ENCODE measurements around the gene ZNF223.

Gene ZNF223

DNA sequence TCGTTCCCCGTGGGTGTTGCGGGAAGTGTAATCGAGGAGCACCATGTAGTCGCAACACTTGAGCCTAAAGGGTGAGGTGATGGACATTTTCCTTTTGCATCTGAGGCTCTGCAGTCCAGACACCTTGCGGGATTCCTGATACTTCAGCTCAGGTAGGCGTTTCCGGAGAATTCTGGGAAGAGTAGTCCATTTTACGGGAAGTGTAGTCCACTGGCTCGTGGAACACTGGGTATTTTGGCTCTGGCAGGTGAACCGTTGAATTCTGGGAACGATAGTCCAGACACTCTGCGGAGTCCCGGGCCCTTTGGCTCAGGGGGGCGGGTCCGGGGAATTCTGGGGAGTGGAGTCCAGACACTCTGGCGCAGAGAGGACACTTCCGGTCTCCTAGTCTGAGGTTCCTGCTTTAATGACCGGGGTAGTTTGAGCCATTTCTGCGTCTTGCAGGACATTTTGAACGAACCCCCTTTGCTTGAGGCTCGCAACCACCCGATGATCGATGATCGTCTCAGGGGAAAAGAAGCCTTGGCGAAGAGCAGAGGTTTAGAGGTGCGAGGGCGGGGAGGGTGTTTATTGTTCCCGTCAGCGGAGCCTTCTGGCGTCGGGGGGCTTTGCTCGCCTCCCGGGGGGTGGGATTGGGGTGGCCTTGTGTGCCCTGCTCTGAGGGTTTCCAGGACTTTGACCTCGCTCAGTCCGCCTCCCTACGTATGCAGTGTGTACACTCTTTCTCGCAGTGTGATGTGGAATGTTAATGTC is at the start of gene ZNF223:
Gene ZNF223 (plus strand): TSS at position 387 of the 753 bp plus-strand sequence. CDS start 3,141 bp downstream, outside the sequence.
- DNase-seq (ENCODE audit: low spot score) = peak; percentile 32

DNA sequence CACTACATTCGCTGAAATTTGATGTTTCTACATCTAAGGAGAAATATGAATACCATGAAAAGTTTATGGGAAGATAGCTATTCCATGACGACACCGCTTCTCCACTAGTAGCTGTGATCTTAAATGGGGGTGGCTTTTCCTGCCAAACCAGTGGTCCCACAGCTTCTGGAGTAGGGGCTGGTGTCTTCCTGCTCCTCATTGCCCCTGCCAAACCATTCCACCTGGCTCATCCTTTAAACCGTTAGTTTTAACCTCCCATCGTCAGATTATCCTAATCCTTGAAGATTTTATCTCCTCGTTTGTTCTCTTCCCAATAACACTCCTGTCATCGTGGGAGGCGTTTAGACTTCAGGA is 49.6 kb upstream of the ZNF223 start:
- DNase-seq (ENCODE audit: low spot score) = peak; percentile 2

DNA sequence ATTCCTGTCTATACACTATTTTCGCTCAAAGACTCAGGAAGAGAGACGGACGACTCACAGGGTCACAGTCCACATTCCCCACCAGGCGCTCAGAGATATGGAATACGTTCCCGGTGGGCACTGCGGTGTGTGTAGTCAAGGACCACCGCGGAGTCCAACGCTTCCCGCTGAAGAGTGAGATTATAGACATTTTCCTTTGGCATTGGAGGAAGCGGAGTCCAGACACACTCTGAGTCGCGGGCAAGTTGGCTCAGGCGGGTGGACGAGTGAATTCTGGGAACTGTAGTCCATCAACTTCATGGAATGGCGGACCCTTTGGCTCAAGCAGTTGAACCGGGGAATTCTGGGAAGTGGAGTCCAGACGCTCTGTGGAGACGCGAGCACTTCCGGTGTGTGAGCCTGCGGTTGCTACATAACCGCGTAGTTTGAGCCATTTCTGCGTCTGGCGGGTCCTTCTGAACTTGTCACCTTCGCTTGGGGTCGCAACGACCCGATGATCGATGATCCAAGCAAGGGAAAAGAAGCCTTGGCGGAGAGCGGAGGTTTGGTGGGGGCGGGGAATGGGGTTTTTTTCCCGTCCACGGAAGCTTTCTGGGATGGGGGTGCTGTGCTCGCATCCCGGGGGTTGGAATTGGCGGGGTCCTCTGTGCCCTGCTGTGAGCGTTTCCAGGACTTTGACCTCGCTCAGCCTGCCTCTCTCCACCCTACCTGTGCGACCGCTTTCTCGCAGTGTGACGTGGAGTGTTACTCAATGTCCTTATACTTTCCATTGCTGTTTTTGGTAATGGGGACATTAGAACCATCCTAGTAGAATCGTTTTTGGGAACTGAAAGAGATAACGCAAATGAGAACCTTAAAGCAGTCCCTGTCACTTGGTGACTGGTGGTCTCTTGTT is 49.0 kb upstream of the ZNF223 start, which contains the start of gene ZNF230:
Gene ZNF230 (plus strand): TSS at position 392 of the 895 bp plus-strand sequence. CDS start 4,122 bp downstream, outside the sequence.
- peak; percentile 85 for DNase-seq (ENCODE audit: low spot score)

DNA sequence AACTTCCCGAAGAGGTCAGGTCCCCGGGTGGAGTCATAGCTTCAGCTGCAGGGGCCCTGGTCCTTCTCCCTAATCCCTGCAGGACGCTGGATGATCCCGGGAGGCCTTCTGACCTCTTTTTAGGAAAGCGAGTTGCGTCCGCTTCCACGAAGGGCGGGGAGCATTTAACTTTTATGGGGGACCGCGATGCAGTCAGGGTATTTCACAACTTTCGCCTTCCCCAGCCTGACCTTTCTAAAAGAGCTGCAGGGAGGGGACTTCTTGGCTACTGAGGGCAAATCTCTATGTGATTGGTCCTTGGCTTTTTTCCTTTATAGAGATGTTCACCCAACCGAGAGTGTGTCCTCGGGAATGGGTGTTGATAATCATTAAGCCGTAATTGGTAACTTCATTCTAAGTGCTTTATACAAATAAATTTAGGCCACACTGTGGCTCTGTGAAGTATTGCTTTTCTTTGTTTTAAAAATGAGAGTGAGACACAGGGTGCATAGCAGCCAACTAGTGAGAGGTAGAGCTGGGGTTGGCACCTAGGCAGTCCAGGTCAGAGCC is 48.3 kb upstream of the ZNF223 start:
- DNase-seq (ENCODE audit: low spot score) = peak; percentile 22

DNA sequence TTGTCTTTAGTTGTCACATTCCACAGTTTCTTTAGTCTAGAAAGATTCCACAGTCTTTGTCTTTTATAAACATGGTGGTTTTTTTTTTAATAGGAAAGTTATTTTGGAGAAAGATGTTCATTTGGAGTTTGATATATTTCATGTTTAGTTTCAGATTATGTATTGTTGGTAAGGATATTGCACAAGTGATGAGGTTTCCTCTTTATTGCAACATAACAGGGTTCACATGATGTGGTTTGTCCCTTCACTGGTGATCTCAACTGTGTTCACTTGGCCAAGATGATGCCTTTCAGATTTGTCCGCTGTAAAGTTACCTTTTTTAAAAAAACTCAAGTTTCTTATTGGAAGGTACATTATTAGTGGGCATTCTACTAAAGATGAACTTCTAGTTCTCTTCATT is 45.9 kb upstream of the ZNF223 start:
- DNase-seq (ENCODE audit: low spot score) = no peak

DNA sequence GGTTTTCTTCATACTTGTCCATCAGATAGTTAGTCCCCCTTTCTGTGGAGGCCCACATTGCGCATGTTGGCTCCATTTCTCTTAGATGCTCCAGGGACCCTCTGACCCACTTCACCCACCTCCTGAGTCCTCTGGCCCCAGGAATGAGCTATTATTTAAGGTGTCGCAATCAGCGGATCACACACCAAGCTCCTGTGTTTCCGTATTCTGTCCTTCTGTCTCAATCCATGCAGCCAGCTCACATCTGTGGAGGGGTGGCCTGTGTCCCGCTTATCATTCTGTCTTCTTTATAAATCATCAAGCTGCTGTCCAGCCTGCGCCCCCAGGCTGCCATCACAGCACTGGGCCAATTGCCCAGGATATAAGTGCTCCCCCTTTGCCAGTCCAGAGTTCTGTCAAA is 44.4 kb upstream of the ZNF223 start:
- DNase-seq (ENCODE audit: low spot score) = no peak

DNA sequence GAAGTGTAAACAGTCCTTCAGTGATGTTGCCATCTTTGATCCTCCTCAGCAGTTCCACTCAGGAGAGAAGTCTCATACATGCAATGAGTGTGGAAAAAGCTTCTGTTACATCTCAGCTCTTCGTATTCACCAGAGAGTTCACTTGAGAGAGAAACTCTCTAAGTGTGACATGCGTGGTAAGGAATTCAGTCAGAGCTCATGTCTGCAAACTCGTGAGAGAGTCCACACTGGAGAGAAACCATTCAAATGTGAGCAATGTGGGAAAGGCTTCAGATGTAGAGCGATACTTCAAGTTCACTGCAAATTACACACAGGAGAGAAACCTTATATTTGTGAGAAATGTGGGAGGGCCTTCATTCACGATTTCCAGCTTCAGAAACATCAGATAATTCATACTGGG is 41.4 kb upstream of the ZNF223 start:
- no peak for DNase-seq (ENCODE audit: low spot score)

DNA sequence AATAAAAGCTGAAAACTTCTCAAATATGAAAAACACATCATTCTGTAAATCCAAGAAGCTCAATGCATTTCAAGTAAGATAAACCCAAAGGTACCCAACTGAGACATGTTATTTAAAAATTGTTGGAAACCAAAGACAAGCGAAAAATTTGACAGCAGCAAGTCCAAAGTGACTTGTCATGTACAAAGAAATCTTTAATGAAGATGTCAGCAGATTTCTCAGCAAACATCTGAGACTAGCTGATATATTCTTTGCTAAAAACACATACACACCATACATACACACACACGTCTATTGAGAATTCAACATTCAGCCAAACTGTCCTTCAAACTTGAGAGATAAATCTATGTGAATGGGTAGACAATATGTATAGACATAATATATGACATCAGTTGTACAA is 32.3 kb upstream of the ZNF223 start:
- no peak for DNase-seq (ENCODE audit: low spot score)

DNA sequence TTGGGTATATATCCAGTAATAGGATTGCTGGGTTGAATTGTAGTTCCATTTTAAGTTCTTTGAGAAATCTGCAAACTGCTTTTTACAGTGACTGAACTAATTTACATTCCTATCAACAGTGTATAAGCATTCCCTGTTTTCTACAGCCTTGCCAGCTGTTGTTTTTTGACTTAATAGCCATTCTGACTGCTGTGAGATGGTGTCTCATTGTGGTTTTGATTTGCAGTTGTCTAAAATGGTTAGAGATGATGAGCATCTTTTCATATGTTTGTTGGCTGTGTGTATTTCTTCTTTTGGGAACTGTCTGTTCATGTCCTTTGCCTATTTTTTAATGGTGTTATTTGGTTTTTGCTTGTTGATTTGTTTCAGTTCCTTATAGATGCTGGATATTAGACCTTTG is 30.6 kb upstream of the ZNF223 start:
- no peak for DNase-seq (ENCODE audit: low spot score)

DNA sequence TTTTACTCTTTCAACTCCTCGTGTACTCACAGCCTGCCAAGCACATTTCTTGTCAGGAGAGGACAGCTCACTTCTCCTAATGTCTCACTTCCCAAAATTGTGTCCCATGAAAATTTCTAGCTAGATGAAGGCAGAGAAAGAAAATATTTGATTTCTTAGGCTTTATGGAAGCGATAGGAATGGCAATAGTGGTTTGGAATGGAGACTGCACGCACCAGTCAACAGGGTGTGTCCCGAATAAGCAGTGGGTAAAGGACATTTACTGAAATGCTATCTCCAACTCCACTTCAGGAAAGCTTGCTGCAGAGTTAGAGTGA is 27.0 kb upstream of the ZNF223 start:
- DNase-seq (ENCODE audit: low spot score) = no peak

DNA sequence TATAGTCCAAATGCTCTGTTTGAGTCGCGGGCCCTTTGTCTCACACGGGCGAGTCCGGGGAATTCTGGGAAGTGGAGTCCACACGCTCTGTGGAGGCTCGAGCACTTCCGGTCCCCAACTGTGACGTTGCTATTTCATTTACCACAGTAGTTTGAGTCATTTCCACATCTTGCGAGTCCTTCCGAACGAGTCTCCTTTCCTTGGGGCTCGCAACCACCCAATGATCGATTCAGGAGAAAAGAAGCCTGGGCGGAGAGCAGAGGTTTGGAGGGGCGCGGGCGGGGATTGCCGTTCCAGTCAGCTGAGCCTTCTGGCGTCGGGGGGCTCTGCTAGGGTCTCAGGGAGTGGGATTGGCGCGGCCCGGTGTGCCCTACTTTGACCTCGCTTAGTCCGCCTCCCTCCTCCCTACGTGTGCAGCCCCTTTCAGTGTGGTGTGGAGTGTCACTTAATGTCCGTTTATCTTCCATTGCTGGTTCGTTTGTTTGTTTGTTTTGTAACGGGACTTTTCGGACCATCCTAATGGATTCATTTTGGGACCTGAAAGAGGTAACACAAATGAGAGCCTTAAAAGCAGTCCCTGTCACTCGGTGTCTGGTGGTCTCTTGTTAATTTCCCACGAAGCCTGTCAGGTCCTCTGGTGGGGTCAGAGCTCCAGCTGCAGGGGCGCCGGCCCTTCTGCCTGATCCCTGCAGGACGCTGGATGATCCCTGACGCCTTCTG is 26.5 kb upstream of the ZNF223 start, which contains the start of gene ZNF222:
Gene ZNF222 (plus strand): TSS at position 163 of the 720 bp plus-strand sequence. CDS start 58 bp downstream, at position 221.
- DNase-seq (ENCODE audit: low spot score) = peak; percentile 56

DNA sequence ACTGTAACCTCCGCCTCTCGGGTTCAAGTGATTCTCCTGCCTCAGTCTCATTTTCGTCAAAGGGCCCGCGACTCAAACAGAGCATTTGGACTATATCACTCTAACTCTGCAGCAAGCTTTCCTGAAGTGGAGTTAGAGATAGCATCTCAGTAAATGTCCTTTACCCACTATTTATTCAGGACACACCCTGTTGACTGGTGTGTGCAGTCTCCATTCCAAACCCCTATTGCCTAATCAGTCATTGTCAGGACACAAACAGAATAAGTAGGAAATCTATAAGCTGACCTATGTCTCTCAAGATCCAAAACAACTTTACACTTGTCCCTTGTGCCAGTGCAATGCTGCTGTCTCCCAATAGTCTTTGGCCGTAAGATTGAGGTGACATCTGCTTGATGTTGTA is 25.2 kb upstream of the ZNF223 start:
- no peak for DNase-seq (ENCODE audit: low spot score)

DNA sequence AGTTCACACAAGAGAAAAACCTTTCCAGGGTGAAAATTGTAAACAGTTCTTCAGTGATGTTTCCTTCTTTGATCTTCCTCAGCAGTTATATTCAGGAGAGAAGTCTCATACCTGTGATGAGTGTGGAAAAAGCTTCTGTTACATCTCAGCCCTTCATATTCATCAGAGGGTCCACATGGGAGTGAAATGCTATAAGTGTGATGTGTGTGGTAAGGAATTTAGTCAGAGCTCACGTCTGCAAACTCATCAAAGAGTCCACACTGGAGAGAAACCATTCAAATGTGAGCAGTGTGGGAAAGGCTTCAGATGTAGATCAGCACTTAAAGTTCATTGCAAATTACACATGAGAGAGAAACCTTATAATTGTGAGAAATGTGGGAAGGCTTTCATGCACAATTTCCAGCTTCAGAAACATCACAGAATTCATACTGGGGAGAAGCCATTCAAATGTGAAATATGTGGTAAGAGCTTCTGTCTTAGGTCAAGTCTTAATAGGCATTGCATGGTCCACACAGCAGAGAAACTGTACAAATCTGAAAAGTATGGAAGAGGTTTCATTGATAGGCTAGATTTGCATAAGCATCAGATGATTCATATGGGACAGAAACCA is 19.7 kb upstream of the ZNF223 start:
- no peak for DNase-seq (ENCODE audit: low spot score)

DNA sequence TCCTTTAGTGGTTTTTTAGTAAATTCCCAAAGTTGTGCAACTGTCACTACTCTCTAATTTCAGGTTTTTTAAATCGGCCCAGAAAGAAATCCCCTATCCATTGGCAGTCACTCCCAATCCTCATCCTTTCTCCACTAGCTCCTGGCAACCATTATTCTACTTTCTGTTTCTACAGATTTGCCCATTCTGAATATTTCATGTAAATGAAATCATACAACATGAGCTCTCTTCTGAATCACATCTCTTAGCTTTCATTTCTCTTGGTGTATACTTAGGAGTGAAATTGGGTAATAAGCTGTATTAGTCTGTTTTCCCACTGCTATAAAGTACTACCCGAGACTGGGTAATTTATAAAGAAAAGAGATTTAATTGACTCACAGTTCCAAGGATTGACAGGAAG is 9.7 kb upstream of the ZNF223 start:
- no peak for DNase-seq (ENCODE audit: low spot score)

DNA sequence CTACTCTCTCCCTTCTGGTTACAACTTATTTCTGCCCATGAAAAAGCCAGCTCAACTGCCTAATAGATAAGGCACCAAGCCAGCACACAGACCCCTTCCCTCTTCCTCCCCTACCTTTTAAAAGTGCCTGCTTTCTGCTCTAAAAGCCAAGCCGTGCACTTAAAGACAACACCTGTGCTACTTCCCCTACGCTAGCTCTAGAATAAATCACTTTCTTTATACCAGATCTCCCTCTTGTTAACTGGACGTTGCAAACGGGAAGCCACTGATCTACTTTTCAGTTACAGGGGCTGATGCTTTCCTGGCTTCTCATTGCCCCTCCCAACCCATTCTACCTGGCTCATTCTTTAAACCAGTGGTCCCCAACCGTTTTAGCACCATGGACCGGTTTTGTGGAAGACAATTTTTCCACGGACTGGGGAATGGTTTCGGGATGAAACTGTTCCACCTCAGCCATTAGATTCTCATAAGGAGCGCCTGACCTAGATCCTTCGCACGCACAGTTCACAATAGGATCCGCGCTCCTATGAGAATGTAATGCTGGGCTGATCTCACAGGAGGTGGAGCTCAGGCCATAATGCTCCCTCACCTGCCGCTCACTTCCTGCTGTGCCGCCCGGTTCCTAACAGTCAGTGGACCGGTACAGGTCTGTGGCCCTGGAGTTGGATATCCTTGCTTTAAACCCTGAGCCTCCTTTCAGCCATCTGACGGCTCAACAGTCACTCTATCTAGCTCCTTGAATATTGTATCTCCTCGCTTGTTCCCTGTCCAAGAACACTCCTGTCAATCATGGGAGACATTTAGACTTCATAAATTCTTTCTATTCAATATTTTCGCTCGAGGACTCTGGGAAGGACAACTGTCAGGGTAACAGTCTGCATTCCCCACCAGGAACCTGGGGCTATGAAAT is 841 bp upstream of the ZNF223 start:
- peak; percentile 8 for DNase-seq (ENCODE audit: low spot score)

DNA sequence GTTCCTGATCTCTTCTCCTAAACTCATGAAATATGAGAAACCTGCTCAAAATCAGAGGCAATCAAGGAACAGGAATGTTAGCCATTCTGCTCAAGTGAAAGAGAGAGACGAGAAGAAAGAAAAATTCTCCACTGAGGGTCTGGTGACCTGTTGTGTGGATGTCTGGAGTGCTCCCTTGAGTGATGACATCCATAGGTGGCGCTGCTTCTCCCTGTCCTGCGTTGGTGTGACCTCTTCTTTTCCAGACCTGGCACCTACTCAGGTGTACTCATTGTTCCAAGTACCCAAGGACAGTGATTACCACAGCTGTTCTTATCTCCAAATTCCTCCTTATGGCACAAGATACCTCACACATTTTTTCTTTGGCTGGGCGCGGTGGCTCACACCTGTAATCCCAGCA is 4.0 kb downstream of the ZNF223 start:
- no peak for DNase-seq (ENCODE audit: low spot score)

DNA sequence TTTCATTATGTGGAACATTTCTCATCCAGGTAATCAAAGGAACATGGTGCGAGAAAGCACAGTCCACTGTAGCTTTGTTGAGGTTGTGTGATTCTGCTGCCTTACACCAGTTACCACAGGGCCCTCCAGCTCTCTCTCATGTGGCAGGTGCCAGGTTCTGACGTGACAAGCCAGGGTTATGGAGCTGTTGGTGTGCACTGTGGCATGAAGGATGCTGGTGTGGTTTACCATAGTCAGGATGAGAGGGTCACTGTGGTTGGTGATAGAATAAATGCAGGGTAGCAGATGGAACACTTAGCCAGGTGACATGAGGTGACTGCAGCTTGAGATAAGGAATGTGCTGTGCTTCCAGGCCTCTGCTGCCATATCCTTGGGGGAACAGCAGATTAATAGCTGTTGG is 7.4 kb downstream of the ZNF223 start:
- no peak for DNase-seq (ENCODE audit: low spot score)

DNA sequence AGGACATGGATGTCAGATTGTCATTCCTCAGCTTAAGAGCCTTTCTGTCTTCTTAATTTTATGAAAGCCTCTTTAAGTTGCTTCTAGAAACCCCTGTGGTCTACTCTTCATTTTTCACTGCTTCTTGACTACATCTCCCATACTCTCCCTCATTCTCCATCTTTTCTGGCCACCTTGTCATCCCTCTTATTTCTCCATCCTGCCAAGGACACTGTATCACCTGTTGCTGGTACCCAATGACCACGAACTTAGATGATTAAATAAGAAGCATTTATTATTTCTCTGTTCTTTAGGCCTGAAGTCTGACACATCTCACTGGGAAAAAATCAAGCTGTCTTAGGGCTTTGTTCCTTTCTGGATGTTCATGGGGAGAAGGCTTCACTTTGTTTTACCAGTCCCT is 9.2 kb downstream of the ZNF223 start:
- DNase-seq (ENCODE audit: low spot score) = no peak

DNA sequence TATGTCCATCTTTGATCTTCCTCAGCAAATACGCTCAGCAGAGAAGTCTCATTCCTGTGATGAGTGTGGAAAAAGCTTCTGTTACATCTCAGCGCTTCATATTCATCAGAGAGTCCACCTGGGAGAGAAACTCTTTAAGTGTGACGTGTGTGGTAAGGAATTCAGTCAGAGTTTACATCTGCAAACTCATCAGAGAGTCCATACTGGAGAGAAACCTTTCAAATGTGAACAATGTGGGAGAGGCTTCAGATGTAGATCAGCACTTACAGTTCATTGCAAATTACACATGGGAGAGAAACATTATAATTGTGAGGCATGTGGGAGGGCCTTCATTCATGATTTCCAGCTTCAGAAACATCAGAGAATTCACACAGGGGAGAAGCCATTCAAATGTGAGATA is 14.5 kb downstream of the ZNF223 start:
- DNase-seq (ENCODE audit: low spot score) = no peak

DNA sequence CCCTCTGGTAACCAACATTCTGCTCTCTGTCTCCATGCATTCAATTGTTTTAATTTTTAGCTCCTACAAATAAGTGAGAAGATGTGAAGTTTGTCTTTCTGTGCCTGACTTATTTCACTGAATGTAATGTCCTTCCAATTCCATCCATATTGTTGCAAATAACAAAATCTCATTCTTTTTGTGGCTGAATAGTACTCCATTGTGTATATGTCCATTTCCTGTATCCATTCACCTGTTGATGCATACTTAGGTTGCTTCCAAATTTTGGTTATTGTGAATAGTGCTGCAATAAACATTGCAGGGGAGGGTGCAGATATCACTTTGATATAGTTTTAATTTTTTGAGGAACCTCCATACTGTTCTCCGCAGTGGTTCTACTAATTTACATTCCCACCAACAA is 17.6 kb downstream of the ZNF223 start:
- DNase-seq (ENCODE audit: low spot score) = no peak
